Neuron (in vitro differentiated cells): ENCODE measurements around the gene SPATA2.

ENCODE experiments used
- H2AFZ ChIP-seq: one replicate; pipeline ENCODE4 v1.6.1; 2013; ENCODE audit warnings: low read depth, mild to moderate bottlenecking, inconsistent platforms, low read length, moderate library complexity
- H3K27me3 ChIP-seq: one replicate; pipeline ENCODE4 v1.6.1; 2013; ENCODE audit warnings: low read length; ENCODE audit not compliant: insufficient read depth
- H3K36me3 ChIP-seq: one replicate; pipeline ENCODE4 v1.6.1; 2013; ENCODE audit warnings: low read length; ENCODE audit not compliant: insufficient read depth
- H3K4me1 ChIP-seq: one replicate; pipeline ENCODE4 v1.6.1; 2013; ENCODE audit warnings: low read length; ENCODE audit not compliant: insufficient read depth
- H3K4me3 ChIP-seq: 2 replicates; pipeline ENCODE4 v1.5.1; 2013; ENCODE audit warnings: mild to moderate bottlenecking, low read length, moderate library complexity
- H3K9me3 ChIP-seq: one replicate; pipeline ENCODE4 v1.6.1; 2013; ENCODE audit warnings: low read length

Gene SPATA2

DNA sequence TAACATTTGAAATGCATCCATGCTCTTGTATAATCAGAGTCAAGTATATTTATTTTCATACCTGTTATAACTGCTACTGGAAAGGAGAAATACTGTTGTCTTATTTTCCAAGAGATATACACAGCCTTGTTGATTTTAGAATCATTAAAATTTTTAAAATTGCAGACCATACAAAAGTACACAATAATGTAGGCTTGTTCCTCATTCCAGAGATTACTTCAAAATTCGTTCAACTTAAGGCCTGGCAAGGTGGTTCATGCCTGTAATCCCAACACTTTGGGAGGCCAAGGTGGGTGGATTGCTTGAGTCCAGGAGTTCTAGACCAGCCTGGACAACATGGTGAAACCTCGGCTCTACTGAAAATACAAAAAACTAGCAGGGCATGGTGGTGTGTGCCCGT lies 27.0 kb upstream of the SPATA2 start:
- Histone ChIP-seq H3K36me3 (peaks cover 52% of the 10 kb centered on the region), H2AFZ (no peak overlapping the region), H3K27me3 (no peaks in the 10 kb centered on the region), H3K4me3 (no peak overlapping the region), H3K4me1 (peaks cover 9% of the 10 kb centered on the region), H3K9me3 (no peaks in the 10 kb centered on the region)

DNA sequence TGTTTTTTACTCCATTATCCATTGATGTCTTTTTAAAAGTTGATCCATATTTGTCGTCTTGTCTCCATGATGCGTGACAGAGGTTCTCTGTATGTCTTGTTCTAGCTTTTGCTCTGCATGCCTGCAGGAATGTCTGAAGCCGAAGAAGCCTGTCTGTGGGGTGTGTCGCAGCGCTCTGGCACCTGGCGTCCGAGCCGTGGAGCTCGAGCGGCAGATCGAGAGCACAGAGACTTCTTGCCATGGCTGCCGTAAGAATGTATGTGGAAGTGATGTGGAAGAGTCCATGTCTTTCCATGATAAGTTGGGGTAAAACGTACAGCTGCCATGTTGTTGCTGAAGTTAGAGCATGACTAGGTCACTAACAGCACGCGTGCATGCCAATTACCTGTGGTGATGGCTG lies 26.1 kb upstream of the SPATA2 start:
- H3K36me3 ChIP-seq, result peaks cover 47% of the 10 kb centered on the region
- no peaks in the 10 kb centered on the region for H3K9me3 ChIP-seq
- no peak overlapping the region for H3K4me3 ChIP-seq
- H2AFZ ChIP-seq, result no peak overlapping the region
- peaks cover 14% of the 10 kb centered on the region for H3K4me1 ChIP-seq
- no peaks in the 10 kb centered on the region for H3K27me3 ChIP-seq

DNA sequence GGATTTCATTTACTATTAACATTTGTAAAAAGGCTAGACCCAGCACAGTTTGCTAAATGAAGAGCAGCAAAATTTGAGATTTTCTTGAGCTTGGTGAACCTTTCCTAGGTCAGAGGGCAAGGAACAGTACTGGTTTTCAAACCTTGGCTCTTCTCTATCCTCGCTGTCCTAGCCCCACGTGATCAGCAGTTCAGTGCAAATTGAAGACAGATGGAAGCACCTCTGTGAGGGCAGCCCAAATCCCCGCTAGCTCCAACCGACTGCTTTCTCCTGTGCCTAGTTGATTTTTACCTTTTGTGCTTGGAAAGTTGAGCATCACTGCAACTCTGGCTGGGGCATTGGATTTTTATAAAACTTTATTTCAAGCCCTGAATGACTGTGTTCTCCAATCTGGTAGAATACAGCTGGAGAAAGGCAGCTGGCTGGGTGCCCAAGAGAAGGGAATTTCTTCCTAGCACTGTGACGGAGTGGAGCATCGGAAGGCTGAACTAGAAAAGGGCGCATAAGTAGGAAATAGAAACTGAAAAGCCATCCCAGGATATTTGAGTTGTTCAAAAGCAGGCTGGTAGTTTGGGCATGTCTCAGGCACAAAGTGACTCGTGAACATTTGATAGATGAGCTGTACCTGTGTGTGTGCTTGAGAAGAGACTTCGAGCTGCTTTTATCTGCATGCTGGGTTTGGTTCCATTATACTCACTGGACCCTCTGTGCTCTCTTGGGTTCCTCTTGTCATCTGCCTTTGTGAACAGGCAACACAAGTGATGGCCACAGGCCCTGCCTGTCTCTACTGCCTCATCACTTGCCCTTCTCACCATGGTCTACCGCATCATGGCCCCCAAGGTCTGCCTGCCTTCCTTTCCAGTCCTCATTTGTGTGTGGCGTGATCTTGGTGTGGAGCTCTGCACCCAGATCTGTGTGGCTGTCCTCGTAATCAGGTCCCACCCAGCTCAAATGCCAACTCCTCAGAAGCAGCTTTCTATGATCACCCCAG lies 23.1 kb upstream of the SPATA2 start:
- no peaks in the 10 kb centered on the region for H3K9me3 ChIP-seq
- H3K36me3 ChIP-seq, result peaks cover 24% of the 10 kb centered on the region
- peaks cover 14% of the 10 kb centered on the region for H3K4me1 ChIP-seq
- peak overlapping the region; percentile 79 for H3K4me3 ChIP-seq
- no peaks in the 10 kb centered on the region for H3K27me3 ChIP-seq
- no peak overlapping the region for H2AFZ ChIP-seq

DNA sequence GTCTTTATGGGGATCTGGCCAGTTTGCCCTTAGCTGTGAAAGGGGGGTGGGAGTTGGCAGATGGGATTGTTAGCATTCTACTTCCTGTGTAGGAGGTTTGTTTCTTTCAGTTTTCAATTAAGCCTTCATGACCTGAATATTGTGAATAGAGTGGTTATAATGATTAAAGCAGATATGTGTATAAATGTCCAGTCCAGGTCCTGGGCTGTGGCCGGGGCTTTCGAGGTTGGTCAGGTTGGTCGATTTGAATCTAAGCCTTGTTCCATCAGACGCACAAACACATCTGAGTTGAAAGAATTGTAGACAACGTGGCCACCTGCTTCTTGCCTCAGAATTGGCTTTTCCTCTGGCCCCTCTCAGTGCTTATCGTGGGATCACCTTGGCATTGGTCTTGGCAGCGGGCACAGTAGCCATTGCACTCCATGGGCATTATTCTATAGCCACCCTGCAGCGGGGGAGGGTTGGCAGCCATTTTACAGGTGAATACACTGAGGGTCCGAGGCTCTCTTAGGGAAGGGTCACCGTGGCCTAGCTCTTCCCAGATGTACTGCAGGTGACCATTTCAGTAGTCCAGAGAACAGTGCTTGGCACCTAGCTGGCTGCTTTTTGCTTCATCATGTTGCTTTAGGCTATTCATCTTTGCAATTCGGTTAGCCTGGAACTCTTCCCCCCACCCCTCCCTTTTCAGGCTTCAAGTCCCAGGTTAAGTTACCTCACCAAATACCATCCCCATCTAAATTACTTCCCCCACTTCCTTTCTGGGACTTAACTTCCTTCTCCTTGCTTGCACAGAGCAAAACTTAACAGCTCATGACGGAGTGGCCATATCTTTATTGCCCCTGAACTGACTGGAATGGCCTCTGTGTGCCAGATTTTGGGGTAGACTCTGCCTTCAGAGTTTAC lies 21.9 kb upstream of the SPATA2 start:
- Histone ChIP-seq H3K4me3 (peak overlapping the region; percentile 79), H2AFZ (peak overlapping the region; percentile 92), H3K36me3 (peaks cover 17% of the 10 kb centered on the region), H3K27me3 (no peaks in the 10 kb centered on the region), H3K4me1 (peaks cover 14% of the 10 kb centered on the region), H3K9me3 (no peaks in the 10 kb centered on the region)

DNA sequence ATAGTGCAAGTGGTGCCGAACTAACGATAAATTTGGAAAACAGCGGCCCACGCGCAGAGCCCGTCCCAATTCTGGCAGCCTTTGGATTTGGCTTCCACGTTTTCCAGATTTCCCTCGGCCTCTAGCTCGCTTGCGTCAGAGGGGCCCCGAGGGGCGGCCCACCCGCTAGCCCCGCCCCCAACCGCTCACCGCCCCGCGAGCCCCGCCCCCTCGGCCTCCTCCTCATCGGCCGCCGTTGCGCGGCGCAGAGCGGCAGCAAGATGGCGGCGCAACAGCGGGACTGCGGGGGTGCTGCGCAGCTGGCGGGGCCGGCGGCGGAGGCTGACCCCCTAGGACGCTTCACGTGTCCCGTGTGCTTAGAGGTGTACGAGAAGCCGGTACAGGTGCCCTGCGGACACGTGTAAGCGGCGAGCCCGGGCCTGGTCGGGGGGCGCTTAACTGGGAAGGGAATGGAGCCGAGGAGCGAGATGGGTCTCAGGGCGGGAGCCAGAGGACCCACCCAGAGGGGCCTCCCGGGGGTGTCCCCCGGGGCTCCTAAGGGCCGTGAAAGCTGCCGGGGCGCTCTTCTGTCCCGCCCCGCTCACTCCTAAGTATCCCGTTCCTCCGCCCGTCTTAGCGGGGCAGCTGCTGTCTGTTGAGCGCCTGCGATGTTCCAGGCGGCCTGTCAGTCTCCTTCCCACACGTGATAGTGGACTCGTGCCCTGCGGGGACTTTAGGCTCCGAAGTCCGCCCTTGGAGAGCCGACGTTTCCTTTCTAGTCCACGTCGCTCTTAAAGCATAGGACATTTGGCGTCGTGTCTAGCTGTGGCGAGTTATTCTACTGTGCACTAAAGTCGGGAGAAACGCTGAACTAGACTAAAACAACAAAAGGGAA lies 21.1 kb upstream of the SPATA2 start, which contains the start of gene RNF114:
Gene RNF114 (plus strand): TSS at position 245 of the 874 bp plus-strand sequence. CDS start 16 bp downstream, at position 261.
- peak within 1 kb of the TSS; percentile 79 for H3K4me3 ChIP-seq

DNA sequence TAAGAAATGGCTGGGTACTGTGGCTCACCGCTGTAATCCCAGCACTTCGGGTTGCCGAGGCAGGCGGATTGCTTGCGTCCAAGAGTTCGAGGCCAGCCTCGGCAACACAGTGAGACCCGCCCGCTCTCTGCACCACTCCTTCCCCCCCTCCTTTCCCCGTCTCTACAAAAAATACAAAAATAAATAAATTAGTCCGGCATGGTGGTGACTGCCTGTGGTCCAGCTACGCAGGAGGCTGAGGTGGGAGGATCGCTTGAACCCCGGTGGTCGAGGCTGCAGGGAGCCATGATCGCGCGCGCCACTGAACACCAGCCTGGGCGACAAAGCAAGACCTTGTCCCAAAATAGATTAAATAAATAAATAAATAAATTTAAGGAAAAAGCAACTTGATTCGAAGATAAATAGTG lies 20.4 kb upstream of the SPATA2 start:
- no peak overlapping the region for H2AFZ ChIP-seq
- H3K9me3 ChIP-seq, result no peaks in the 10 kb centered on the region
- no peaks in the 10 kb centered on the region for H3K27me3 ChIP-seq
- peak overlapping the region; percentile 79 for H3K4me3 ChIP-seq
- peaks cover 11% of the 10 kb centered on the region for H3K36me3 ChIP-seq
- H3K4me1 ChIP-seq, result peaks cover 14% of the 10 kb centered on the region

More for the DNA sequence above, 21.1 kb upstream of the SPATA2 start, which contains the start of gene RNF114:
- Histone ChIP-seq H2AFZ (peak within 1 kb of the TSS; percentile 92), H3K4me1 (peaks cover 14% of the 10 kb centered on the region), H3K27me3 (no peaks in the 10 kb centered on the region), H3K9me3 (no peaks in the 10 kb centered on the region), H3K36me3 (peaks cover 13% of the 10 kb centered on the region)

DNA sequence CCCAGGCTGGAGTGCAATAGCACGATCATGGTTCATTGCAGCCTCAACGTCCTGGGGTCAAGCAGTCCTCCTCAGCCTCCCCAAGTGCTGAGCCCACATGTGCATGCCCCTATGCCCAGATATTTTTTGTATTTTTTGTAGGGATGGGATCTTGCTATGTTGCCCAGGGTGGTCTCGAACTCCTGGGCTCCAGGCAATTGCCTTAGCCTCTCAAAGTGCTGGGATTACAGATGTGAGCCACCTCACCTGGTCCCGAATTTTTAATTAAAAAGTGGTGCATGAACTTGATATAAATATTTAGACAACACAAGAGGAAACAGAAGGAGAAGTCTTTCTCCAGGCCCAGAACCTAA lies 13.8 kb upstream of the SPATA2 start:
- Histone ChIP-seq H3K4me3 (no peak overlapping the region), H2AFZ (peak overlapping the region; percentile 86), H3K9me3 (no peaks in the 10 kb centered on the region), H3K4me1 (no peaks in the 10 kb centered on the region), H3K36me3 (no peaks in the 10 kb centered on the region), H3K27me3 (no peaks in the 10 kb centered on the region)

DNA sequence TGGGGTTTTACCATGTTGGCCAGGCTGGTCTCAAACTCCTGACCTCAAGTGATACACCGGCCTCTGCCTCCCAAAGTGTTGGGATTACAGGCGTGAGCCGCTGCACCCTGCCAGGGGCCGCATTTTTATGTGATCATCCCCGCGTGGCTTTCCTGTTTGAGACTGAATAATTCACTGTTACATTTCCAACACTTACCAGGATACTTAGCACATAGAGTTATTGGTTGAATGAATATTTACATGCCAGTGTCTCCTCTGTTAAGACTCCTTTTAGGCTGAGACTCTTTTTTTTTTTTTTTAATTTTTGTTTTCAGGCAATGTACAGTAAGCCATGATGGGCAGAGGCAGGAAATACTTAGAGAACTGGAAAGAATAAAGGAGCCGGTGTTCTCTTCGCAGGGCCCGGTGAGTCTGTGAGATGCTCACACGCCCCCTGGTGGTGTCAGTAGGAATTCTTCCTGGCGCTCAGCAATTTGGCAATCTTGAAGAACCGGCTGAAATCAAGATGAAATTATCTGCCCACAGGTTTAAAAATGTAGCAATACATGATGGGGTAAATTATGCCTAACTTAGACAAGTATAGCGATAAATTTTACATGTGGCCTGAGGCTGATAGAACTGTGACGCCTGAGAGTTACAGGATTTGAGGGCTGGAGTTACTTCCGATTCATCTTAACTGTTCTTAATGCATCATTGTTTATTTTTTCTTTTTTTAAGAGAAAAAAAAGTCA lies 13.2 kb upstream of the SPATA2 start:
- Histone ChIP-seq H3K4me1 (no peaks in the 10 kb centered on the region), H2AFZ (peak overlapping the region; percentile 86), H3K27me3 (no peaks in the 10 kb centered on the region), H3K4me3 (peak overlapping the region; percentile 6), H3K9me3 (no peaks in the 10 kb centered on the region), H3K36me3 (no peaks in the 10 kb centered on the region)

DNA sequence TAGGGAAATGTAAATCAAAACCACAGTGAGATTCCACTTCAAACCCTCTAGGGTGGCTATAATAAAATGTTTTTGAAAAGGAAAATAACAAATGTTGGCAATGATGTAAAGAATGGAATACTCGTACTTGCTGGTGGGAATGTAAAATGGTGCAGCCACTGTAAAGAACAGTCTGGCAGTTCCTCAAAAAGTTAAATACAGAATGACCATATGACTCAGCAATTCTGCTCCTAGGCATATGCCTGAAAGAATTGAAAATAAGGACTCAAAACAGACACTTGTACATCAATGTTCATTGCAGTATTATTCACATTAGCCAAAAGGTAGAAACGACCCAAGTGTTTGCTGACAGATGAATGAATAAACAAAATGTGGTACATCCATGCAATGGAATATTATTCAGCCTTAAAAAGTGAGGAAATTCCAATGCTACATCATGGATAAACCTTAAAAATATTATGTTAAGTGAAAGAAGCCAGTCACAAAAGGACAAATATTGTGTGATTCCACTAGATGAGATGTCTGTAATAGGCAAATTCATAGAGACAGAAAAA lies 10.6 kb upstream of the SPATA2 start:
- no peaks in the 10 kb centered on the region for H3K36me3 ChIP-seq
- H3K4me3 ChIP-seq, result no peak overlapping the region
- no peaks in the 10 kb centered on the region for H3K4me1 ChIP-seq
- H3K9me3 ChIP-seq, result no peaks in the 10 kb centered on the region
- H3K27me3 ChIP-seq, result no peaks in the 10 kb centered on the region
- H2AFZ ChIP-seq, result no peak overlapping the region

DNA sequence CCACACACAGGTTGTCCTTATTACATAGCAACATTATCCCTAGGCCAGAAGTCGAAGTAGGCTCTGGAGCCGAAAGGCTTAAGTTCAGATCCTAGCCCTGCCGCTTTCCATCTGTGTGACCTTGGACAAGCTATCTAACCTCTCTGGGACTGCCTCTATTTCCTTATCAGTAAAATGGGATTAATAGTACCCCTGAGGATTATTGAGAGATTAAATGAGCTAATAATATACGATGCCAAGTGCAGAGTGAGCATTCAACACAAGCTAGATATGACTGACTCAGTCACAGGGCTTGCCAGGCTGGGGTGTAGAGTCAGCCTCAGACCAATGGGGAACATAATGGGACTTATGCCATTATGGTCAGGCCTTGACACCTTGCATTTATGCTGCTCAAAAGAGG lies 8.9 kb upstream of the SPATA2 start:
- H3K9me3 ChIP-seq, result no peaks in the 10 kb centered on the region
- no peak overlapping the region for H3K4me3 ChIP-seq
- no peak overlapping the region for H2AFZ ChIP-seq
- H3K27me3 ChIP-seq, result no peaks in the 10 kb centered on the region
- no peaks in the 10 kb centered on the region for H3K36me3 ChIP-seq
- H3K4me1 ChIP-seq, result no peaks in the 10 kb centered on the region

DNA sequence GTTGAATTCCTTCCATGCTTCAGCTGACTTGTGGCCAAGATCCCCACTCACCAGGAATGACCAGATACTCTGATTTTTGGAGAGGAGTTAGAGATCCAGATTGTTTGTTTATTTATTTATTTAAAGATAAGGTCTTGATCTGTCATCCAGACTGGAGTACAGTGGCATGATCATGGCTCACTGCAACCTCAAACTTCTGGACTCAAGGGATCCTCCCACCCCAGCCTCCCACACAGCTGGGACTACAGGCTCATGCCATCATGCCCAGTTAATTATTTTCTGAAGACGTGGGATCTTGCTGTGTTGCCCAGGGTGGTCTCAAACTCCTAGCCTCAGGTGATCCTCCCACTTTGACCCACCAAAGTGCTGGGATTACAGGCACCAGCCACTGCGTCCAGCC lies 4.1 kb upstream of the SPATA2 start:
- H3K9me3 ChIP-seq, result no peaks in the 10 kb centered on the region
- H3K4me1 ChIP-seq, result peaks cover 3% of the 10 kb centered on the region
- no peaks in the 10 kb centered on the region for H3K36me3 ChIP-seq
- no peak overlapping the region for H2AFZ ChIP-seq
- no peak overlapping the region for H3K4me3 ChIP-seq
- H3K27me3 ChIP-seq, result no peaks in the 10 kb centered on the region

DNA sequence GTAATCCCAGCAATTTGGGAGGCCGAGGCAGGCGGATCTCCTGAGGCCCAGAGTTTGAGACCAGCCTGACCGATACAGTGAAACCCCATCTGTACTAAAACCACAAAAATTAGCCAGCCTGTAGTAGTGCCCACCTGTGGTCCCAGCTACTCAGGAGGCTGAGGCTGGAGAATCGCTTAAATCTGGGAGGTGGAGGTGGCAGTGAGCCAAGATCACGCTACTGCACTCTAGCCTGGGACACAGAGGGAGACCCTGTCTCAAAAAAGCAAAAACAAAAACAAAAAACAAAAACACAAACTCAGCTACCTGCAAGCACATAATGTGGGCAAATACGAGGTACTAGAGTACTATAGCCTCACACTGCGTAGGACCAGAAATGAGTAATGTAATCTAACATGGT lies 3.7 kb upstream of the SPATA2 start:
- Histone ChIP-seq H3K27me3 (no peaks in the 10 kb centered on the region), H3K4me3 (no peak overlapping the region), H2AFZ (no peak overlapping the region), H3K36me3 (no peaks in the 10 kb centered on the region), H3K9me3 (no peaks in the 10 kb centered on the region), H3K4me1 (peaks cover 8% of the 10 kb centered on the region)
